GM18858 (cell line): Measurements from ENCODE around the gene SERBP1.
A peak's percentile ranks its signal among the peaks of the same experiment; 100 is the strongest.
"Not testable (repeated sequence)": the region's sequence is repeated elsewhere in the genome, so short reads cannot be mapped to it uniquely, and the experiment has no call there.

Experiments used
- ATAC-seq: cut with Tn5 transposase; IDR thresholded peaks from one replicate; pipeline ENCODE4 v1.9.1; 2021; ENCODE audit not compliant: unreplicated experiment

The SERBP1 gene

GRCh38 chr1:67430358-67431155 lies at the start of gene SERBP1:
SERBP1 (minus strand) TSS chr1:67430402; CDS start chr1:67430300, 102 bp downstream.
- peak; percentile 82 for ATAC-seq

DNA sequence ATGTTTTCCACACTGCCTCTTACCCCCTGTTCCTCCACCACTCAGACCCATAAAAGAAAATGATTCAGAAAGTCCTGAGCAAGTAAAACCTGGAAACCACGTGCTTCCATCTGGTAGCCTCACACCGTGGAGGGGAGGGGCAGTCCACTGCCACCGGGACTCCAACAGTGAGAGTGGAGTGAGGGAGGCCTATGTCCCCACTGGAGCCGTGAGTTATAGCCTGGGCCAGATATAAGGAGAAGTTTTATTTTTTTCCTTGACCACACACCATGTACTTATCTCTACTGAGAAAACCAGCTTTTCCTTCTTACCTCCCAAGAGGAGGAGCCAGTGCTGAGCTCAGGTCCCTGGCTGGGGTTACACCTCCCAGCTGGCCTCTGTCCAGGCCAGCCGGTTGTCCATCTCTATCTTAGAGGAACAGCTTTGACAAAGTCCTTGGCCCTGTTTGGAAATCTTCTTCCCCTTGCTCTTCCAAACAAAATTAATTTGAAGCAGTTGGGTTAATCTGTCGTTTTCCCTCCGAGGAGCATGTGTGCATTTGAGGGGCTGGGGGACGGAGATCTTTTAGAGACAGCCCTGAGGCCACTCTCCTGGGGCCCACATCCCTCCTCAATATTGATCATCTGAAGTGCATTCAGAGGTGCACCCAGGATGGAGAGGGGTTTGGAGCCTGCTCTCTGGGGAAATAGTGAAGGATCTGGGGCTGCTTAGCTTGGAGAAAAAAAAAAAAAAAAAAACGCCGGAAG lies 49.1 kb upstream of the SERBP1 start:
- ATAC-seq: no peak

GRCh38 chr1:67476906-67477305 lies 46.7 kb upstream of the SERBP1 start:
- ATAC-seq: no peak

DNA sequence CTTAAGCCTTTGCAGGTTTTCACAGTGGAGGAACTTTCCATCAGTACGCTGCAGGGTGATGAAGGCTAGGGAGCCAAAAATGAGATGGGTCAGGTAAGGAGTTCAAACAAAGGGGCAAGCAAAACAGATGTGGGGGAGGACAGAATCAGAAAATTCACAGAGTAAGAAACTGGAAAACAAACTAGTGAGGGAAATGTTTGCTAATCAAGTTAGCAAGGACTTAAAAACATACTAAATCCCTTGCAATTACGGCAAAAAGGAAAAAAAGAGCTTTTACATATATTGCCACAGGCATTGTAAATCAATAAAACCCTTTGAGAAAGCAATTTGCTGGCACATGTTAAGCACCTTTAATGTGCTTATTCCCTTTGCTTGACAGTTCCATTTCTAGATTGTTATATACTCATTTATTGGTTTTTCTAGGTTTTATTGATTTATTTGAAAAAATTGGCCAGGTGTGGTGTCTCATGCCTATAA lies 45.8 kb upstream of the SERBP1 start:
- ATAC-seq: no peak

DNA sequence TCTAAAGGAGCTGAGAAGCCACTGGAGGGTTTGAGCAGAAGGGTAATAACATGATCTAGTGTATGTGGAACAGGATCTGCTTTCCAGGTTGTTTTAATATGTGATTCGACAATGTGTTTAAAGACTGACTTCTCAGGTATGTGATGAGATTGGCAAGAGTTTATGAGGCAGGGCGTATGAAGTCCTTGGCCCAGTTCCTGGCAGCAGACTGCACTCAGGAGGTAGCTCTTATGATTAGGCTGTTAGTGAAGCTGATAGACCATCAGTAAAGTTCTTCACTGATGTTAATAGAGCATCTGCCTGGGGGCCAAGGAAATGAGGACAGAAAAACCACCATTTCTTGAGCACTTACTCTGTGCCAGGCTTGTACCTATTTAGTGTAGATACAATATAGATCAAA lies 41.9 kb upstream of the SERBP1 start:
- ATAC-seq: no peak

DNA sequence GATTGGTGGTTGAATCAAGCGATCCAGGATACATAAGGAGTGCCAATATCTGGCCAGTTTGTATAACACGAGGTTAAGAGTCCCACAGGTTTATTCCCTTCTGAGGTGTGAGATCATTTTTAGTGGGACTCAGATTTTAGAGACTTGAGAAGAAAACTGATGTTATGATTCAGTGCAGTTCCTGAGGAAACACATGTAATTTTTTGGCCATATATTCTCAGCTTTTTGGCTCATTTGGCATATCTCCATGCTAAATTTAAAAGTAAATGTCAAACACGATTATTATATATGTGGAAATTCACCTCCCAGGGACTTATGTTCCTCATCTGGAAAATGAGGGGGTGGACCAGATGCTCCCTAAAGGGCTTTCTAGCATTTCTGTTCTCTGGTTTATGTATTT lies 39.2 kb upstream of the SERBP1 start:
- ATAC-seq: no peak

DNA sequence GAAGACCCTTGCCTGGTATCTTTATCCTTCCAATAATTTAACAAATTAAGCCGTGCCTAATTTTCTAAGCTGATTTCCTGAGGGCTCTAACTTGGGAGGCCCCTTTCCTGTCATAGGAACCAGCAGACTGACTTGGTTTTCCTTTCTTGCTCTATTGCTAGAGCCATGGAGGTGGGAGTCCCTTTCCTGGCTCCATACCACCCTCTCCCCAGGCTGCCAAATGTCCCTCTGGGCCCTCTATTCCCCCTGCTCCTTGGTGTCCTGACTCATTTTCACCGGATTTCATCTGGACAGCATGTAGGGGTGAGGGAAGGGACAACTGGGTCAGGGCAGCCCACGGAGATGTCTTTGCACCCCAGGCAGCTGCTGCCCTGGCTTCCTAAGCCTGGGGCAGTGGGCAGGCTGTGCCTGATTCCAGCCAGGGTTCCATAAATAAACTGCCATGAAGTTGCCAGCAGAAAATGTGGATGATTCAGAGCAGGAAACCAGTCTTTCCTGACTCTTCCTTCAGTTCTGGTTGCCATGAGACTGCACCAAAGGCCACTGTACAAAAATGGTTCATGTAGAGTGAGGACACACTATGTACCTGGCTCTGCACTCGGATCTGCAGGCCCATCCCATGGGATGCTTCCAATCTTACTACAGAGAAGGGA lies 38.0 kb upstream of the SERBP1 start:
- ATAC-seq: no peak

GRCh38 chr1:67465375-67465774 lies 35.2 kb upstream of the SERBP1 start:
- ATAC-seq: no peak

GRCh38 chr1:67464746-67465145 lies 34.5 kb upstream of the SERBP1 start:
- no peak for ATAC-seq

DNA sequence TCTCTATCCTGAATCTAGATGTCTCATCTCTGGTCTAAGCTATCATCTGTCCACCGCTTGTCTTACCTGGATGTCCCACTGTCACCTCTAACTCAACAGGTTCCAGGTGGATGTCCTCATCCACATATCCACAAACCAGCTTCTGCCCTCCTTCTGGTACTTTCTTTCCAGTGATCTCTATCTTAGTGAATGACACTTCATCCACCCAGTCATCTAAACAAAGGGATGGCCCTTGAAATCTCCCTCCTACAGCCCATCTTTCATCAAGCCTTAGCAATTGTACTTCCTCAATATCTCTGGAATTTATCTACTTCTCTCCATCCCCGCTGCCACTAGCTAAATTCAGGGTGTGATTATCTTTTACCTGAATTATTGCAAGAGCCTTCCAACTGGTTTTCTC lies 33.9 kb upstream of the SERBP1 start:
- ATAC-seq: no peak

DNA sequence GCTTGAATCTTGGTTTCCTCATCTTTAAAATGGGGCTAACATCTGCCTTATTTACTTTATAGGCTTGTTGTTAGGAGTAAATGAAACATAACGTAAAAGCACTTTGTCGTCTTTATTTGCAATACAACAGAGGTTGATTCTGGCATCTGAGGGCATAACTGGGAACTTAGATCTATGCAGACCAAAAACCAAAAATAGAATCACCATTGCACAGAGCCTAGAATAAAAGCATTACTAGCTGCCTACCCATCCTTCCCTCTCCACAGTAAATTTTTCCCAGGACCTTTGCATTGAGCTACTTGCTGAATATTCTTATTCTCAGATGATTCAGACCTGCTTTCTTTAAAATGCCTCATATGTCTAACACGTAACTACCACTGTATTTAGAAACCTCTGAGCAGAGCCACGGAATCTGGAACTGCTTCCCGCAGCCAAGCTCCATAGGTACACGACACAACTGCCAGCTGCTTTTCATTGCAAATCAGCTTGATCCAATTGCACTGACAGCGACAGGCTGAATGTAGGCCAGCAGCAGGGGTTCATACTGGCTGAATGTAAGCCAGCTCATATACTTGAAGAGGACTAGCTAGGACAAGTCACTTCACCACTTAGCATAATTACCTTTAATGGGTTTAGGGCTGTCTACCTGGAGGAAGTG lies 33.2 kb upstream of the SERBP1 start:
- no peak for ATAC-seq

GRCh38 chr1:67460676-67461500 lies 30.7 kb upstream of the SERBP1 start:
- no peak for ATAC-seq

DNA sequence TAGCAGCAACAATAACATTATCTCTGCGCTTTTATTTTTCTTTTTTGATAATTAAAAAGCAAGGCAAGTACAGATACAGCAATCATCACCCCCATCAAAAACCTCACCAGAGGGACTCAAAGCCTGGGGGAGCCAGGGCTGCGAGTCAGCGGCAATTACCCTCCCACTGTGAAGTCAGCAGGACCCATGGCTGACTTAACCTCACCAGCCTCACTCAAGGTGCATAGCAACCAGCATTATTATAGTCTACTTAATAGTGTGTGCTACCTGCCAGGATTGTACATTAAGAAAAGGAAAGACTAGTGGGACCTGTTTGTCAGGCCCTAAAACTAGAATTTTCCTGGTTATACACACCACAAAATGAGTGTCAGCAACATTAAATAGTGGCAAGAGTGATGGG lies 28.9 kb upstream of the SERBP1 start:
- no peak for ATAC-seq

DNA sequence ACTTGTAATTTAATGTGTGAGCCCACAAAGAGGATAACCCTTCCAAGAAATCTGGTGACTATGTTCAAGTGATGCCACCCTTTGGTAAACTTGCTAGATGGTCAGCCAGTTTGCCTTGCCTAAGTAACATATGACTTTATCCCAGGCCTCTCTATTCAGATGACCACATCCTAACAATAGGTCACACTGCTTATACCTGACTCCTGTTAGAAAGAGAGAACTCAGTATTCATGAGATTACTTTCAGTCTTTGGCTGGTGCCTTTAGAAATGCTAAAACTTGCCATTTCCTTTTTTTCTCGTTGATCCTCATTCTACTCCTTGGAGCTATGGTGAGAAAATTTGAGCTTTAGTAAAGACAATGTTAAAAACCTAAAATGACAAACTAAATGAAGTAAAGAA lies 28.5 kb upstream of the SERBP1 start:
- no peak for ATAC-seq

DNA sequence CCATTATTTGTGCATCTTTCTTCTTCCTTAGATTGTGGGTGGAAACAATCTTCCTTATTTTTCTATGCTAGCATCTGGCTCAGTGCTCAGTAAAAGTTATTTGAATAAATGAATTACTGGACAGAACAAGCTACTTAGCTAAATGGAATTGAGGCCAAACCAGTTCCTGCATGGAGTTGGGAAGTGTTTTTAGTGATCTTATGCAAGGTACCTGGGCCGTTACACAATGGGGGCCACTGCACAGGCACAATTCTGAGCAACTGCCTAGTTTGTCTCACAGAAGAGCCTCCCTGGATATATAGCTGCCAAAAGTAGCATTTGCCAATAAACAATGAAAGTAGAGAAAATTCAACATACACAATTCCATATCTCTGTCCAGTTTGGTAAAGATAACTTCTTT lies 27.0 kb upstream of the SERBP1 start:
- no peak for ATAC-seq

DNA sequence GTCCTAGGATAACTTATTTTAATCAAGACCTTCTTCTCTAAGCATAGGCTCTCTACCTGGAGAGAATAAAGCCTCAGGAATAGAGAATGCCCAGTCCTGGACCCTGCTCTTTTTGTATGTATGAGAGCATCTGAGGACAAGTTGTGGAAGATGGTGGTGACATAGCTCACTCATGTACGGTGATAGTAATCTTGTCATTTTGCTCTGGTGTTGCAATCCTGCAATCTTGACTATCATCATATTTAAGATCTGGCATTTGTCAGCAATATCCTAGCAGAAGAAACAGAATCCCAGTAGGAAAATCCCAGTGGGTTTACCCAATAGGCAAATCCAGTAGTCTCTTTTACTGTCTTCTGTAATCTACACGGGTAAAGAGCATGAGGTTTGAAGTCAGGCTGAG lies 21.6 kb upstream of the SERBP1 start:
- no peak for ATAC-seq

DNA sequence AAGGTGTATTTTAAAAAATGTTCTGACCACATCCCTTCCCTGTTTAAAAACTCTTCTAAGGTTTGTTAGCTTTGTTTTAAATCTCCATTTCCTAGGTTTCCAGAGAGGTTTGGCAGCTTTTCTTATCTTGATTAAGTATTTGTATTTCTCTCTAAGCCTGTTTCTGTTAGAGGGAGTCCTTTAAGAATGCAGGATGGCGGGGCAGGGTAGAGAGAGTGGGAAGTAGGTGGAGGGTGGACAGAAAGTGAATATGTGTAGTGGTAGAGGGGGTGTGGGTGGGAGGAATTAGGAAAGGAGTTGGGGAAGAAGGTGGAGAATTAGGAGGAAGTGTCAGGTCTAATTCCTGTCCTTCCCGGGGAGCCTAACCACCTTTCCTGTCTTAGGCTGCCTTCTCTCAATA lies 21.2 kb upstream of the SERBP1 start:
- ATAC-seq: no peak

DNA sequence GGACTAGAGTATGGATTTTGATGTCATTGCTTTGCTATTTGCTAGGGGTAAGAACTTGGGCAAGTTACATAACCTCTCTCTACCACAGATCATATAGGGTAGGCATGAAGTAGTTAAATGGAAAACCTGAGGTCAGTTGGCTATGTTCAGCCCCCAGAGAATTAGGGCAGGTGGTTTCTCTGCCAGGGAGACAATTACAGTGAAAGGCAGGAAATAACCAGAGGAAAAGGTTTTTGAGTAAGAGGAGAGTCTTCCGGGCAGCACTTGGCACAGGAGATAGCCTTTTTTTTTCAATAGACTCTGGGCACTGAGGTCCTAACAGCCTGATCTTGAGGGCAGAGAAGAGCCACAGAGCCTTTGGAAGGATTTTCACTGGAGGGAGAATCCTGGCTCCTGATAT lies 16.7 kb upstream of the SERBP1 start:
- ATAC-seq: no peak

DNA sequence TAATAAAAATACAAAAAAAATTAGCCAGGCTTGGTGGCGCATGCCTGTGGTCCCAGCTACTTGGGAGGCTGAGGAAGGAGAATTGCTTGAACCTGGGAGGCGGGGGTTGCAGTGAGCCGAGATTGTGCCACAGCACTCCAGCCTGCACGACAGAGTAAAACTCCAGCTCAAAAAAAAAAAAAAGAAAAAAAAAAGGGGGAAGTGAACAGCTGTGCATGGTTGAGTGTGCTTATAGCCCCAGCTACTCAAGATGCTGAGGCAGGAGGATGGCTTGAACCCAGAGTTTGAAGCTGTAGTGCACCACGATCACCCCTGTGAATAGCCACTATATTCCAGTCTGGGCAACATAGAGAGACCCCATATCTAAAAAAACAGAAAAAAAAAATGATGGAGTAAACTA lies 15.8 kb upstream of the SERBP1 start:
- not testable (repeated sequence) for ATAC-seq

DNA sequence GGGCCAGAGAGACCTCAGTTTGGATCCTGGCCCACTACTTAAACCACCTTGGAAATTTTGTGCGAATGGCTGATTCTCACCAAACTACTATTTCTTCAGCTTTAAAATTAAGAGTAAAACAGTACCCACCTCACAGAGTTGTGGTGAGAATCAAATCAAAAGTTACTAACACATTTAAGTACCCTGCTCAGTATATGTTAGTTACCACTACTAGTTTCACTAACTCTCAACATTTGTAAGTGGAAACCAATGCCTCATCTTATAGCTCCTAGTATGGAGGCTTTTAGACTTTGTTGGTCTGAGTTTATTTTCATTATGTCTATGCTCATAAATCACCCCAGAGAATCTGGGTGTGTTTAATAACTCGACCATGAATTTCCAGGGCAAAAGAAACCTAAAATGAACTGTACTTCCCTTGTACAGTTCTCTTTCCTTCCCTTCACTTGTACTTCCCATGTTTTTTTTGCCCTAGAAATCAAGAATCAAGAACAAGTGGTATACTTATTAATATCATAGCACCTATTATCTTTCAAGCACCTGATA lies 11.6 kb upstream of the SERBP1 start:
- ATAC-seq: peak; percentile 43
